Activated CD4-positive, CD25-positive, alpha-beta regulatory T cell treated with anti-CD3 and anti-CD28 coated beads, Interleukin-2, amount 50 U/mL, for 16 hours (primary cell): ENCODE measurements around the gene SEPTIN2.
"Not testable (repeated sequence)": the region's sequence is repeated elsewhere in the genome, so short reads cannot be mapped to it uniquely, and the experiment has no call there.

Experiments used
- DNase-seq: peaks from one replicate; pipeline ENCODE4 v3.0.0-alpha.2; 2020; ENCODE audit warnings: low read depth, low spot score

Gene SEPTIN2

GRCh38 chr2:241313543-241314095, 2.1 kb upstream of the SEPTIN2 start:
- DNase-seq, result no peak

DNA sequence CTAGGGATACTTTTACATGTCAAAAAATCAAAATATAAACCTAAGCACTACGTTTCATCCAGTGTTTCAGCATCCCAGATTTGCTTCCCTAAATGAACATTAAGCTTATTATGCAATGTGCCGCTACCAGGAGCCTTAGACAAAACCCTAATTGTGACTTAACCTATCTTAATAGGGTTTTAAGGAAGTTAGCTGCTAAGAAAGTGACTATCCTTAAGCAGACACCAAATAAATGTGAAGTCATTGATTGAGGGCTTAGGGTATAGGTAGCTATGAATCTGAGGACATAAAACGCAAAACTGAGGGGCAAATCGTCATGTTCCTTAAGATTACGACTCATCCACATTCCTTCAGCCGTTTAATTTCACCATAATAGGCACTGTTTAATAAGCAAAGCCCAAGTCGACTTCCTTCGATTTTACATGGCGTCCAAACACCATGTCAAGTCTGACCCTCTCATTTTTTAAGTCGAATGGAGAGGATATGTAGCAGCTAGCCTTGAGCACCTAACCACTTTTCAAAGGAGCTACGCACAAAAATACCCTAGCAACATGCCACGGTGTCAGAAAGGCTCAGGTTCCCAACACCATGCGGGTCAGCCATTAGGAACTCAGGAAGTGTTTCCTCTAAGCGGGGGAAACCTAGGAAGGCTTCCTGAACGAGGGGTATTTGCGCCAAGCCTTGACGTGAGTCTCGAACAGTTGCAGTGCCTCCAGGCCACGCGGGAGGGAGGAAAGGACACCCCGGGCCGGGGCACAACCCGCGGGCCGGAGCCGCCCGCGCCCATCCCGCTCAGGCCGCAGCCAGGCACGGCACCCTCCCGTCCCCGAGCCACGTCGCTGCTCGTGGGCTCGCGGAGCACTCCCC, 1.3 kb upstream of the SEPTIN2 start:
- DNase-seq, result no peak

- peak; percentile 100 for DNase-seq
These were observed 439 bp upstream of the SEPTIN2 start, which contains the start of gene HDLBP for GRCh38 chr2:241315093-241315878. HDLBP (minus strand) TSS chr2:241315672; CDS start chr2:241266869, 48,803 bp downstream.

GRCh38 chr2:241316825-241317224, 1.1 kb downstream of the SEPTIN2 start:
- no peak for DNase-seq

GRCh38 chr2:241317391-241317790, 1.7 kb downstream of the SEPTIN2 start:
- DNase-seq, result no peak

DNA sequence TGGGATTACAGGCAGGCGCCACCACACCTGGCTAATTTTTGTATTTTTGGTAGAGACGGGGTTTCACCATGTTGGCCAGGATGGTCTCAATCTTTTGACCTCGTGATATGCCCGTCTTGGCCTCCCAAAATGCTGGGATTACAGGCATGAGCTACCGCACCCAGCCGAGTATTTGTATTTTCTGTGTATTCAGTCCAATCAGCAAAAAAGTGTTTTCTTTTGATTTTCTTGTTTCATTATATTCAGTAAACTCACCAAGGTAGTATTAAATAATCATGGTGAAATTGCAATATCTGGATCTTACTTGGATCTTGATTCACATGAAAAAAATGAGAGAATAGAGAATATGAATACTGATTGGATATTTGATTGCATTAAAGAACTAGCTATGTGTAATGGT, 3.1 kb downstream of the SEPTIN2 start:
- DNase-seq, result not testable (repeated sequence)

GRCh38 chr2:241320394-241320793, 4.7 kb downstream of the SEPTIN2 start:
- DNase-seq, result no peak

GRCh38 chr2:241321033-241321432, 5.3 kb downstream of the SEPTIN2 start:
- DNase-seq, result no peak

GRCh38 chr2:241321886-241322285, 6.2 kb downstream of the SEPTIN2 start:
- no peak for DNase-seq

DNA sequence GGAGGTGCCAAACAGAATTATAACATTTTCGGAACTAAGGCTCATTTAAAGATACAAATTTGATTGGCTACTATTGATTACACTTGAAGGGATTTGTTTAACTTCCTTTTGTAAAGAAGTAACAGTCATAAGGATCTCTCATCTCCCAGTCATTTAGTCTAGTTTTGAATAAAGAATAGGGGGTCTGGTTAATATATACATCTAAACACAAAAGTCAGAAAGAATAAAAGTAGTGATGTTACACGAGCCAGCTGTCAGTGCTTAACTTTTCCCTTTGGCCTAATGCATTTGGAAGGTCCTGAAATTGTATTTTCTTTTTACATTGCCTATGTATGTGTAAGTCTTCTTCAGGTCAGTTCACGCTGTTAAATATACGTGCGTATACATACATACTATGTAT, 8.1 kb downstream of the SEPTIN2 start:
- no peak for DNase-seq

GRCh38 chr2:241324775-241325174, 9.1 kb downstream of the SEPTIN2 start:
- DNase-seq, result no peak

DNA sequence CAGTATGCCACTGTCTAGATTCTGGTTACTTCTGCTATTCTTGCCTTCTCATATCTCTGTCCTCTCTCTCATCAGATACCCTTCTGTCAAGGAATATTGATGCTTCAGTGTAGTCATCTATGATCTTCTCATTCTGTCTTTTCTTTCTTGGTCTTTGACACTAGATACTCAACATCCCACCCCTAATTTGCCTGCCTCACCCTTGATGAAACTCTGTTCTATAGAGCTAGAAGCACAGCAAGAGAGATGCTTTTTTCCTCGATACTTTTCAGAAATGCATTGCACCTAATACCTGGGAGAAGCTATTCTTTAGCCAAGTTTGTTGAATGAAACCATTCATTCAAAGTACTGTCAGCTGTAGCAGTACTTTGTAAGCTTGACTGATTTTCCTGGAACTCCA, 9.5 kb downstream of the SEPTIN2 start:
- DNase-seq, result no peak

DNA sequence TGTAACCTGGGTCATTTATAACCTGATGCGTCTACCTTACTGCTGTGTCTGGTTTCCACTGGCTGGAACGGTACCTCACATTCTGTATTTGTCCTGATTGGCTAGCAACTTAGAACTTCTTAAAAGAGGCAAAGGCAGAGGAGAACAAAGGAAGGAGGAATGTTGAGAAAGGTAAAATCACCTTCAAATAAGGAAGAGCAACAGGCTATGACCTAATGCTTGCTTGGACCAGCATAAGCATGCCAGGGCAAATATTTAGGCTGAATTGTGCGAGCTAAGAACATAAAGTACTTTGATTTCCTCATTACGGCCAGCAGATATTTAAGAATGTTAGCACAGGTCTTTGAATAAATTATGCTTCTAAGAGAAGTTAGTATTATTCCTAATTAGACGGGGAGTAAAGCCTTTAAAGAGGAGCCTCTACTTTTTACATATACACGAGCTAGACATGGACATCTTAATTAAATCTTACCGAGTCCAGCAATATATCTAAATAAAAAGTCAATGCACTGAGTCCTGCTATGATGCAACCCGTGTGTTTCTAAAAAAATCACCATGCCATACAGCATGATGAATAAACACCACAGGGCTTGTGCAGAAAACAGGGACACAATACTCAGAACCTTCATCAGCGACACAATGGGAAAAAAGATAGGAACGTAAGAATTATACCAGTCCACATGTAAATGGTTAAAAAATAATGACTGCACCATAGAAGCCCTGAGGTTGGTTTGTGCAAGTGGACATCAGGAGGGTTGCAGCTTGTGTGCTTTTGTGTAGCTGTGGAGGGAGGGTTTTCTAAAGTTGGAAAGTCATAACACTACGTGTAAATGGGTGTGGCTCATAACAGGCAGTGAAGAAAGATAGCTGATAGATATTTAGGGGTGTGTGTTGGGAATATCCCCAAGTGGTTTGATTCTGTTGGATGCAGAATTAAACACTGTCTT, 14.2 kb downstream of the SEPTIN2 start:
- no peak for DNase-seq

GRCh38 chr2:241330616-241330981, 14.9 kb downstream of the SEPTIN2 start:
- DNase-seq, result no peak

GRCh38 chr2:241334813-241335212, 19.1 kb downstream of the SEPTIN2 start:
- DNase-seq, result no peak

- no peak for DNase-seq
These were observed 24.3 kb downstream of the SEPTIN2 start for GRCh38 chr2:241339839-241340630.

DNA sequence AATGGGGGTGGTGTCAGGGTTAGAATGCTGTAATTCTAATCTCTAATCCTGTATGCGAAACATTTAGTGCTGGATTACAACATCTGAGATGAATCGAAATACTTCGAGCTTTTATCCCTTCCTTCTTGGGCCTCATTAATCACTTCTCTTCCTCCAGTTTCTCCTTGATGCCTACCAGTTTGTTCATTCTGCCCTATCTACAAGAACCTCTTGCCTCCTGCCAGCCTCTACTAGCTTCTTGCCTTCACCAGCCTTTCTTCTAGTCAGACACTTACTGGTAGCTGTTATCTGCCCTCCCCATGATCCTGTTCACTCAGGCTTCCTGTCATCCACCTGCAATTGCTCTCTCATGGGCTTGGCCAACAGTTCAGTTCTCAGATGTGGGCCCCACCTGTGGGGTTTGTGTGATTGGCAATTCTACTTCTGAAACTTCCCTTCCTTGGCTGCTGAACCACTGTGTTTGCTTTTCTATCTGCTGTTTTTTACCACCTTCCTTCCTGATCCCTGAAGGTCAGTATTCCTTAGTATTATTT, 25.0 kb downstream of the SEPTIN2 start:
- DNase-seq, result no peak

- DNase-seq, result no peak
These were observed 29.4 kb downstream of the SEPTIN2 start for GRCh38 chr2:241344925-241345651.

DNA sequence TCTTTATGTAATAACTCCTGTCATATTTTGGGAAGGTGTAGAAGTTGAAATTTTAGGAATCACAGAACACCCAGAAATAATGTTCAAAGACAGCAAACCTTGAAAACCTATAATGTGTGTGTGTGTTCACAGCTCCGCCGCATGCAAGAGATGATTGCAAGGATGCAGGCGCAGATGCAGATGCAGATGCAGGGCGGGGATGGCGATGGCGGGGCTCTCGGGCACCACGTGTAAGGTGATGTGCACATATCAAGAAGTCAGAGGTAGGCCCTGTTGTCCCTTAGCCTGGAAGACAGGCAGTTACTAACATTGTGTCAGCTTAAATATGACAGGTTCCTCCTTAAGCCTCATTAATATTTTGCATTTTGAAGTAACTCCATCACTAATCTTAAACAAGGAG, 34.2 kb downstream of the SEPTIN2 start:
- no peak for DNase-seq

DNA sequence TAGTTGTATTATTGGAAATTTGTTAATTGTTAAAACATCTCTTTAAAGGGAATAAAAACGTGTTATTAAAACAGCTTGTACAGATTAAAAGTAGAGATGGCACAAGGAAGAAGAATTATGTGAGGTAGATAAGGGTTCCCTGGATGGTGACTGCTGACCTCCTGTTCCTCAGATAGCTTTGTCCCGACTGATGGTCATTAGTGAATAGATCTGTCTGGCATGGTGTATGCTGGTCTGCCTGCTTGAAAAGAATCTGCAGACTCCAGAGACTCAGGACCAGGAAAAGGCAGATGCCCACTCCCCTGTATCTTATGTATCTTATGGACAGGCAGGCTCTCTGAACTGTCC, 34.8 kb downstream of the SEPTIN2 start:
- no peak for DNase-seq
